Activated CD4-positive, alpha-beta T cell treated with anti-CD3 and anti-CD28 coated beads, Interleukin-2, amount 50 U/mL, for 4 hours (primary cell): ENCODE results near the gene GPR33.
"Not testable (repeated sequence)": the region's sequence is repeated elsewhere in the genome, so short reads cannot be mapped to it uniquely, and the experiment has no call there.

Experiments
- DNase-seq, 2 experiments: peaks; one replicate each; pipeline ENCODE4 v3.0.0-alpha.2; 2020

Gene GPR33

GRCh38 chr14:31457665-31458659, 29.9 kb downstream of the GPR33 start:
- no peak for DNase-seq

GRCh38 chr14:31456841-31457664, 30.8 kb downstream of the GPR33 start, which contains the start of gene DTD2:
Gene DTD2 (minus strand): TSS chr14:31457506. CDS start chr14:31457393, 113 bp downstream.
- peak; percentile 89 to 90 for DNase-seq

- no peak for DNase-seq
Observed at GRCh38 chr14:31449971-31450610, 37.7 kb downstream of the GPR33 start.

- no peak for DNase-seq
Observed at GRCh38 chr14:31449136-31449535, 38.7 kb downstream of the GPR33 start.

GRCh38 chr14:31445703-31446102, 42.1 kb downstream of the GPR33 start:
- DNase-seq: no peak

GRCh38 chr14:31442284-31442683, 45.6 kb downstream of the GPR33 start:
- DNase-seq: no peak

GRCh38 chr14:31441273-31442111, 46.3 kb downstream of the GPR33 start:
- DNase-seq: no peak

- DNase-seq: no peak
Observed at GRCh38 chr14:31440280-31440679, 47.6 kb downstream of the GPR33 start.

- no peak for DNase-seq
Observed at GRCh38 chr14:31439561-31439960, 48.3 kb downstream of the GPR33 start.

- DNase-seq: not testable (repeated sequence)
Observed at GRCh38 chr14:31437045-31437691, 50.7 kb downstream of the GPR33 start.

- DNase-seq: no peak
Observed at GRCh38 chr14:31435276-31435675, 52.6 kb downstream of the GPR33 start.
